CD4-positive, alpha-beta T cell treated with Interleukin-15 for 1 hour (primary cell): ENCODE results near the gene UBE3B.

Experiments used
- DNase-seq: peaks from one replicate; pipeline ENCODE4 v3.0.0-alpha.2; 2020

The UBE3B gene

DNA sequence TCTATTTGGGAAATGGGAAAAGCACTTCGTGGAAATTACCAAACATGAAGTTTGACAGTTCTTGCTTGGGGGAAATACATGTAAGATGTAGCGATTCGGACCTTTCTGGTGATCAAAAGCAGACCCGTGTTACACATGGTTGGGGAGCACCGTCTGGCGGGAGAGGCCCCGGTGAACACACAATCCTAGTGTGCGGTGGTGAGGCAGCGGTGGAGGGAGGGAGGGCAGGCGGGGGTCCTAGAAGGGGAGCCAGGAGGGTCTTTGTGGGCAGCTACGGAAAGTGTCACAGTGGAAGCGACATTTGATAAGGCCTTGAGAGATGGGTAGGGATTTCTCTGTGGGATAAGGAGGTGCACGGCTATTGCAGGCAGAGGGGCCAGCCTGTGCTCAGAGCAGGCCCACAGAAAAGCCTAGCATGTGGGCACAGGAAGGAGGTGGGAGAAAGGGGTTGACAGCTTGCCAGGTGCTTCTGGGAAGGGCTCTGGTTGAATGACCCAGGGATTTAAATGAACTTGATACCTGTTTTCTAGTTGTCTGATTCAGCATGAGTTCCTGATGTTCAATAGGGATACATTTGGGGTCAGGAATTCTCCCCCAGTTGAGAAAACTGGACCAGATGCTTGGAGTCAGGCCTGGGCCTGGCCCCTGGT lies 103.4 kb downstream of the UBE3B start:
- DNase-seq, result no peak

DNA sequence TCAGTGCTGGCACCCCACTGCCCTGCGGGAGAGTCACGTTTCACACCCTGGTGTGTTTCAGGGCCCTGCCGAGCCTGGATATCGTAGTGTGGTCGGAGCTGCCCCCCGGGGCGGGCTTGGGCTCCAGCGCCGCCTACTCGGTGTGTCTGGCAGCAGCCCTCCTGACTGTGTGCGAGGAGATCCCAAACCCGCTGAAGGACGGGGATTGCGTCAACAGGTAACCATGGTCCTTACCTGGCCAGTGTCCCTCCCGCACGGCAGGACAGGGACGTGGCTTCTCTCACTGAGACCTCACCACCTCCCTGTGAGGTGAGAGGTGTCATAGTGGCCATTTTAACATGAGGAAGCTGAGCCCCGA lies 103.9 kb downstream of the UBE3B start:
- no peak for DNase-seq

DNA sequence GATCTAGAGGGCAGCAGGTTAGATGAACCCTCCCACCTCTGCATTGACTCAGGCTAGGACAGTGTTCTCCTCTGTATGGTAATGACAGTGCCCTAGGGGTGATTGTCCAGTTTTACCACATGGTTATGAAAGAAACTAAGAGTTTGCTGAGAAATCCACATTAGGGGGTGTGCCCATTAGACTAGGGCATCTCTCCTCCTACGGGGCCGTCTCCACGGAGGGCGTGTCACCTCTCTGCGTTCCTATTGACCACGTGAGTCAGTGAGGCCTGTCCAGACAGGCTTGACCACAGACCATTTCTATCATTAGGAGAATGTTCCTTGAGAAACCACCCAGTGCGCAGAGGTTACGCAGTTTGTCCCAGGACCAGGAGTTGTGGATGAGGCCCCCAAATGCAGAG lies 104.4 kb downstream of the UBE3B start:
- no peak for DNase-seq

DNA sequence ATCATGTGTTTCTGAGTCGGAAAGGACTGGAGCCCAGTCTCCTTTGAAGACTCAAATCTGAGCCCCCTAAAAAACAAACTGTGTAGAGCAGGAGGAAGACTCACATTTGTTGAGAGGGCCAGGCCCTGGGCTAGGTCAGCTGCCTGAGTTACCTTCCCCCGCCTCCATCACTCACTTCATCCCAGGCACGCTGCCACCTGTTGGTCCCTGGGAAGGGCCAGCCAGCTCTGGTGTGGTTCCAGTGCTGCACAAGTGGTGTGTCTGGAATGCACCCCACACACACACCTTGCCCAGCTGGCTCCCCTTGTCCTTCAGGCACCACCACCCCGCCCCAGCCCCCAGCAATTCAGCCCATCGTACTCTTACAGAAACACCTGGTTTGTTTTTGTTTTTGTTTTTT lies 105.2 kb downstream of the UBE3B start:
- DNase-seq, result no peak

DNA sequence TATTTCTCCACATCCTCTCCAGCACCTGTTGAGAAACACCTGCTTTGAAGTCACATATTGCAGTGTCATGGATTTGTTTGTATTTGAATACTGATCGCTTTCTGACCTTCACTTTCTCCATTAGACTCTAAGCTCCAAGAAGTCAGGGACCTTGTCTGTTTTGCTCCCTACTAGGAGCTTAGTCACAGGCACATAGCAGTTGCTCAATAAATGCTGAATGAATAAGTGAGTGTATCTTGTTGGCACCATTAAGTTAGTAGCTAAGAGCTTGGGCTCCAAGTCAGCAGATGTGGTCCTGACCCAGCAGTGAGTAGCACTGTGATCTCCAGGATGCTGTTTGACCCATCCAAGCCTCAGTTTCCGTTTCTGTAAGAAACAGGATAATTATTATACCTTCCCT lies 106.3 kb downstream of the UBE3B start:
- DNase-seq, result no peak
